PC-9 (cell line): Measurements from ENCODE around the gene TAMALIN. TPM values are rescaled to one million over a fixed set of nuclear protein-coding genes. Genes with fewer than 3 reads are reported as not detected.

Experiments used
- BruUV-seq: library from RNA; stranded (reverse); fragments of 400-500 nt; replicated peaks from 2 replicates; lab custom pipeline; 2021; lab: Mats Ljungman, UMichigan
- CTCF ChIA-PET: fragments of 300-600 bp; sonication (Branson Sonifier 250); formaldehyde crosslinking; loops from one replicate; lab custom pipeline; 2022; ENCODE audit warnings: antibody characterized with exemption; lab: Charles Lee
- POLR2A ChIA-PET: fragments of 300-600 bp; sonication (Branson Sonifier 250); formaldehyde crosslinking; loops from one replicate; lab custom pipeline; 2022; ENCODE audit warnings: antibody characterized with exemption; ENCODE audit not compliant: unreplicated experiment; lab: Charles Lee
- DNase-seq, 2 experiments: peaks; one replicate each; pipeline versions ENCODE4 v3.0.0 to v3.0.0-alpha.2; 2015 to 2022; ENCODE audit warnings: mixed read lengths in 1 of 2
- H2AFZ ChIP-seq: fragments of 200-600 bp; sonication (generic); 2 replicates; pipeline ENCODE4 v1.8.1; 2017; ENCODE audit warnings: antibody characterized with exemption
- H3F3A ChIP-seq: fragments of 200-600 bp; sonication (generic); 2 replicates; pipeline ENCODE4 v1.8.1; 2017; ENCODE audit warnings: antibody characterized with exemption, mild to moderate bottlenecking, low read depth; ENCODE audit not compliant: insufficient read depth
- H3K27ac ChIP-seq: fragments of 200-600 bp; sonication (generic); 2 replicates; pipeline ENCODE4 v1.6.1; 2016; ENCODE audit warnings: mixed run types
- H3K27me3 ChIP-seq: fragments of 200-600 bp; sonication (generic); 2 replicates; pipeline ENCODE4 v1.6.1; 2016; ENCODE audit warnings: low read depth, mixed run types; ENCODE audit not compliant: insufficient read depth
- H3K36me3 ChIP-seq: fragments of 200-600 bp; sonication (generic); 2 replicates; pipeline ENCODE4 v1.6.1; 2016; ENCODE audit warnings: low read depth, mixed run types
- H3K4me1 ChIP-seq: fragments of 200-600 bp; sonication (generic); replicated peaks from 2 replicates; pipeline ENCODE4 v1.6.1; 2016; ENCODE audit warnings: mixed run types; ENCODE audit not compliant: insufficient read depth
- H3K4me2 ChIP-seq: fragments of 200-600 bp; sonication (generic); 2 replicates; pipeline ENCODE4 v1.6.1; 2017; ENCODE audit warnings: mixed run types
- H3K4me3 ChIP-seq: fragments of 200-600 bp; sonication (generic); 2 replicates; pipeline ENCODE4 v1.6.1; 2016; ENCODE audit warnings: mixed run types
- H3K79me2 ChIP-seq: fragments of 200-600 bp; sonication (generic); 2 replicates; pipeline ENCODE4 v1.6.1; 2017; ENCODE audit warnings: low read depth, mixed run types
- H3K9me2 ChIP-seq: fragments of 200-600 bp; sonication (generic); 2 replicates; pipeline ENCODE4 v1.8.1; 2017; ENCODE audit warnings: mild to moderate bottlenecking; ENCODE audit not compliant: insufficient read depth
- H3K9me3 ChIP-seq: fragments of 200-600 bp; sonication (generic); 2 replicates; pipeline ENCODE4 v1.8.1; 2016; ENCODE audit warnings: low read depth; ENCODE audit not compliant: insufficient read depth
- H4K20me1 ChIP-seq: fragments of 200-600 bp; sonication (generic); 2 replicates; pipeline ENCODE4 v1.8.1; 2017; ENCODE audit not compliant: insufficient read depth
- EZH2 ChIP-seq: fragments of 200-600 bp; sonication (generic); IDR thresholded peaks from 2 replicates; pipeline ENCODE4 v1.8.0; 2017; ENCODE audit warnings: antibody characterized with exemption, low read depth
- intact Hi-C: fragments of 100-400 bp; cut with micrococcal nuclease; formaldehyde crosslinking; loops from one replicate; pipeline ENCODE4 v1.10.0; 2022; ENCODE audit not compliant: unreplicated experiment
- total RNA-seq: library from RNA; stranded (reverse); gene quantifications from 2 replicates; pipeline ENCODE4 v1.2.3, GENCODE V29; 2021
- TF ChIP-seq, protein P1 (sequence below): fragments of 200-600 bp; sonication (generic); conservative IDR thresholded peaks from 2 replicates; pipeline ENCODE4 v1.6.1; 2017; ENCODE audit warnings: mixed run types, antibody characterized with exemption, mild to moderate bottlenecking, moderate library complexity

Gene TAMALIN
- total RNA-seq, 1 experiment from 2014 or later: not detected

DNA sequence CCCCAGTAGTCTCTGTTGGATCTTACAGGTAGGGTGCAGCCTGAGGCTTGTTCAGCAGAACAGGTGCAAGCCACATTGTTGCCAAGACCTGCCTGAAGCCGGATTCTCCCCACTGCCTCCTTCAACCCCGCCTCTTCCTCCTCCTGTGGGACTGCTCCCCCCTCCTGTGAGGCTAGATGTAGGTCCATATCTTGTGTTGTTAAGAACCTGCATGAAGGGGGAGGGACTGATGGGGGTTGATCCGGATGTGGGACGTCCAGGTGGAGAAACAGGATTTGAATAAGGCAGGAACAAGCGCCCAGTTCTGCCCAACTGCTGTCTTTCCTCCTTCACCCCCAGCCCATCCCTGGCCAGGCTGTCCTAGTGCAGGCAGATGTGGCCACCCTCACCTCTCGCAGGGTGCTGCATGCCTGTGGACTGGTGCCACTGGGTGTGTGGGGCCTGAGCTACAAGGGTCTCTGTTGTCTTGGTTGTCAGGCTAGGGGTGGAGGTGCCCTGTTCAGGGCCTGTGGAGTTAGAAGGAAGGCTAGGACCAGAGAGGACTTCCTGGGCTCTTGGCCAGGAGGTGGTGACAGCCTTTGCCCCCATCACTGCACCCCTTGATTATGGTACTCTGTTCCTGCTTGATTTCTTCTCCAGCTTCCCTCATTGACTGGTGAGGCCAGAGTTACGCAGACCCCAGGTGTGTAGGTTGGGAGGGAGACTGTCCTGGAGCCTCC is 45.9 kb downstream of the TAMALIN start:
- no peaks in the 10 kb centered on the region for H4K20me1 ChIP-seq
- no peaks in the 10 kb centered on the region for H3K9me2 ChIP-seq
- H3F3A ChIP-seq: peaks cover 24% of the 10 kb centered on the region
- TF ChIP-seq EZH2: no peak
- TF ChIP-seq, protein P1, sequence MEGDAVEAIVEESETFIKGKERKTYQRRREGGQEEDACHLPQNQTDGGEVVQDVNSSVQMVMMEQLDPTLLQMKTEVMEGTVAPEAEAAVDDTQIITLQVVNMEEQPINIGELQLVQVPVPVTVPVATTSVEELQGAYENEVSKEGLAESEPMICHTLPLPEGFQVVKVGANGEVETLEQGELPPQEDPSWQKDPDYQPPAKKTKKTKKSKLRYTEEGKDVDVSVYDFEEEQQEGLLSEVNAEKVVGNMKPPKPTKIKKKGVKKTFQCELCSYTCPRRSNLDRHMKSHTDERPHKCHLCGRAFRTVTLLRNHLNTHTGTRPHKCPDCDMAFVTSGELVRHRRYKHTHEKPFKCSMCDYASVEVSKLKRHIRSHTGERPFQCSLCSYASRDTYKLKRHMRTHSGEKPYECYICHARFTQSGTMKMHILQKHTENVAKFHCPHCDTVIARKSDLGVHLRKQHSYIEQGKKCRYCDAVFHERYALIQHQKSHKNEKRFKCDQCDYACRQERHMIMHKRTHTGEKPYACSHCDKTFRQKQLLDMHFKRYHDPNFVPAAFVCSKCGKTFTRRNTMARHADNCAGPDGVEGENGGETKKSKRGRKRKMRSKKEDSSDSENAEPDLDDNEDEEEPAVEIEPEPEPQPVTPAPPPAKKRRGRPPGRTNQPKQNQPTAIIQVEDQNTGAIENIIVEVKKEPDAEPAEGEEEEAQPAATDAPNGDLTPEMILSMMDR: no peak
- no peak overlapping the region; the same call in 1 of the 2 replicates for H3K4me2 ChIP-seq
- H3K27me3 ChIP-seq: no peaks in the 10 kb centered on the region
- no peaks in the 10 kb centered on the region for H3K9me3 ChIP-seq
- H3K4me1 ChIP-seq: peaks cover 14% of the 10 kb centered on the region
- DNase-seq: peak; percentile 34 to 47
- POLR2A ChIA-PET: interaction anchor here (0.7 kb wide), 1 partner anchor 1284 kb away, joined by 5 read pairs; no protein-coding TSS in a partner anchor
- no peak overlapping the region for H3K4me3 ChIP-seq
- CTCF ChIA-PET: no interaction called here
- no peak overlapping the region for H3K27ac ChIP-seq
- intact Hi-C loops: no loop called here
- no peaks in the 10 kb centered on the region for H3K79me2 ChIP-seq
- H2AFZ ChIP-seq: no peak overlapping the region
- no TSS peak for BruUV-seq
- H3K36me3 ChIP-seq: no peaks in the 10 kb centered on the region

DNA sequence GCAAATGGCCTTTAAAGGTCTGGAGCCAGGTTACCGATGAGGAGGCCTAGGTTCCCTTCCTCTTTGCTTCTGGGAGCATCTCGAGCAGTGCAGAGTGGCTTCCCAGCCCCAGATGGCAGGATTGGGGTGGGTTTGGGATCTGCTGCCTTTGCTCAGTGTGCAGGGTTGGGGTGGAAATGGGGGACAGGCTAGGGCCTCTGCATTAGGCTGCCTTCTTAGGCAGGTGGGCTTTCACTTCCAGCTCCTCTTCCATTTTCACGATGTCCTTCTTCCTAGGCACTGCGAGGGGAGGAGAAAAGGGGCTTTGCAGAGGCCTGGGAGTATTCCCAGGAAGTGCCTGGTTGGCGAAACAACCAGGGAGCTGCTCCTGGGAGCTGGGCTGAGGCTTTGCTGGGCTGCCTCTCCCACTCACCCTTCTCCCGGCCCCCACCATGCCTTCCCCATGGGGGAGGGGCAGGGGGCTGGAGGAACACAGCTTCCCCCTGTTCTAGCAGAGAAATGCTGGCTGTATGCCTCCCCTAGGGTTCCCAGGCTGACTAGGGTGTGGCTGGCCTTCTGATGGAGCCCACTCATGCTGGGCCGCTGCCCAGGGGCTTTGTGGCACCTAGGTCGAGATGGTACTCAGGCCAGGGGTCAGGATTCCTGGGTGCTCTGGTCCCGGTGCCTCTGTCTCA is 46.9 kb downstream of the TAMALIN start:
- Histone ChIP-seq H3K27ac (no peak overlapping the region), H3K27me3 (no peaks in the 10 kb centered on the region), H3K9me3 (no peaks in the 10 kb centered on the region), H2AFZ (no peak overlapping the region), H3K79me2 (no peaks in the 10 kb centered on the region), H3F3A (peaks cover 24% of the 10 kb centered on the region), H3K4me3 (no peak overlapping the region), H4K20me1 (no peaks in the 10 kb centered on the region), H3K9me2 (no peaks in the 10 kb centered on the region), H3K4me1 (peaks cover 14% of the 10 kb centered on the region), H3K4me2 (no peak overlapping the region), H3K36me3 (no peaks in the 10 kb centered on the region)
- BruUV-seq: no TSS peak
- CTCF ChIA-PET: interaction anchor here (0.8 kb wide), 1 partner anchor 28 kb away, joined by 3 read pairs; no protein-coding TSS in a partner anchor
- TF ChIP-seq, protein P1: no peak
- TF ChIP-seq EZH2: no peak
- POLR2A ChIA-PET: no interaction called here
- intact Hi-C loops: no loop called here
- no peak for DNase-seq

DNA sequence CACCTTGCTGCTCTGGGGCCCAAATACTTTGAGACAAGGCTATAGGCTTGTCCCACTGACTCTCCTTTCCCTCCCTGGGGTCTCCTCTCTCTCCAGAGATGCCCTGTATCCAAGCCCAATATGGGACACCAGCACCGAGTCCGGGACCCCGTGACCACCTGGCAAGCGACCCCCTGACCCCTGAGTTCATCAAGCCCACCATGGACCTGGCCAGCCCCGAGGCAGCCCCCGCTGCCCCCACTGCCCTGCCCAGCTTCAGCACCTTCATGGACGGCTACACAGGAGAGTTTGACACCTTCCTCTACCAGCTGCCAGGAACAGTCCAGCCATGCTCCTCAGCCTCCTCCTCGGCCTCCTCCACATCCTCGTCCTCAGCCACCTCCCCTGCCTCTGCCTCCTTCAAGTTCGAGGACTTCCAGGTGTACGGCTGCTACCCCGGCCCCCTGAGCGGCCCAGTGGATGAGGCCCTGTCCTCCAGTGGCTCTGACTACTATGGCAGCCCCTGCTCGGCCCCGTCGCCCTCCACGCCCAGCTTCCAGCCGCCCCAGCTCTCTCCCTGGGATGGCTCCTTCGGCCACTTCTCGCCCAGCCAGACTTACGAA is 47.6 kb downstream of the TAMALIN start:
- no peak for DNase-seq
- peaks cover 13% of the 10 kb centered on the region for H3K4me1 ChIP-seq
- no peaks in the 10 kb centered on the region for H3K9me3 ChIP-seq
- no peak overlapping the region for H3K4me3 ChIP-seq
- no peaks in the 10 kb centered on the region for H4K20me1 ChIP-seq
- H3K9me2 ChIP-seq: no peaks in the 10 kb centered on the region
- H2AFZ ChIP-seq: no peak overlapping the region
- H3F3A ChIP-seq: peaks cover 24% of the 10 kb centered on the region
- no peaks in the 10 kb centered on the region for H3K27me3 ChIP-seq
- POLR2A ChIA-PET: interaction anchor here (0.6 kb wide), 1 partner anchor 21 kb away, joined by 5 read pairs; no protein-coding TSS in a partner anchor
- H3K79me2 ChIP-seq: no peaks in the 10 kb centered on the region
- no peaks in the 10 kb centered on the region for H3K36me3 ChIP-seq
- intact Hi-C loops: no loop called here
- H3K4me2 ChIP-seq: no peak overlapping the region
- BruUV-seq: no TSS peak
- TF ChIP-seq EZH2: no peak
- TF ChIP-seq, protein P1: no peak
- H3K27ac ChIP-seq: no peak overlapping the region
- CTCF ChIA-PET: interaction anchor here (0.8 kb wide), 1 partner anchor 29 kb away, joined by 3 read pairs; no protein-coding TSS in a partner anchor
